Activated CD8-positive, alpha-beta T cell treated with anti-CD3 and anti-CD28 coated beads, Interleukin-2, amount 10 ng/mL, durations not matched to agents 7 days and 5 days (primary cell): ENCODE data around the gene PRPF4. TPM values are rescaled to one million over a fixed set of nuclear protein-coding genes. Genes with fewer than 3 reads are reported as not detected.

Experiments used
- ATAC-seq: fragments of 150-1000 bp; cut with Tn5 transposase; one replicate; pipeline ENCODE4 v1.10.0; 2021; ENCODE audit warnings: moderate library complexity
- CTCF ChIA-PET: fragments of 350-600 bp; sonication (Branson Sonifier 250); formaldehyde crosslinking; loops from one replicate; lab custom pipeline; 2021; ENCODE audit warnings: antibody characterized with exemption; lab: Charles Lee
- POLR2A ChIA-PET: fragments of 350-600 bp; sonication (Branson Sonifier 250); formaldehyde crosslinking; loops from one replicate; lab custom pipeline; 2021; ENCODE audit warnings: antibody characterized with exemption; lab: Charles Lee
- DNase-seq: peaks from one replicate; pipeline ENCODE4 v3.0.0-alpha.2; 2020
- H3K27ac Mint-ChIP-seq: one replicate; pipeline ENCODE4 v1.8.0; 2021; ENCODE audit warnings: mild to moderate bottlenecking, mixed read lengths
- H3K27me3 Mint-ChIP-seq: one replicate; pipeline ENCODE4 v1.8.0; 2021; ENCODE audit warnings: low read depth, mixed read lengths
- H3K36me3 Mint-ChIP-seq: one replicate; pipeline ENCODE4 v1.8.0; 2021; ENCODE audit warnings: low read depth, mixed read lengths
- H3K4me1 Mint-ChIP-seq: one replicate; pipeline ENCODE4 v1.8.0; 2021; ENCODE audit warnings: low read depth, mixed read lengths
- H3K4me3 Mint-ChIP-seq: one replicate; pipeline ENCODE4 v1.8.0; 2021; ENCODE audit warnings: mild to moderate bottlenecking, mixed read lengths
- H3K9me3 Mint-ChIP-seq: one replicate; pipeline ENCODE4 v1.8.0; 2022; ENCODE audit warnings: mixed read lengths; ENCODE audit not compliant: insufficient read depth
- total RNA-seq, 2 experiments: library from RNA; stranded (reverse); gene quantifications; one replicate each; pipeline ENCODE4 v1.2.3, GENCODE V29; 2021

The PRPF4 gene
- total RNA-seq, 2 experiments from 2014 or later = 33.3 to 37.3 TPM

DNA sequence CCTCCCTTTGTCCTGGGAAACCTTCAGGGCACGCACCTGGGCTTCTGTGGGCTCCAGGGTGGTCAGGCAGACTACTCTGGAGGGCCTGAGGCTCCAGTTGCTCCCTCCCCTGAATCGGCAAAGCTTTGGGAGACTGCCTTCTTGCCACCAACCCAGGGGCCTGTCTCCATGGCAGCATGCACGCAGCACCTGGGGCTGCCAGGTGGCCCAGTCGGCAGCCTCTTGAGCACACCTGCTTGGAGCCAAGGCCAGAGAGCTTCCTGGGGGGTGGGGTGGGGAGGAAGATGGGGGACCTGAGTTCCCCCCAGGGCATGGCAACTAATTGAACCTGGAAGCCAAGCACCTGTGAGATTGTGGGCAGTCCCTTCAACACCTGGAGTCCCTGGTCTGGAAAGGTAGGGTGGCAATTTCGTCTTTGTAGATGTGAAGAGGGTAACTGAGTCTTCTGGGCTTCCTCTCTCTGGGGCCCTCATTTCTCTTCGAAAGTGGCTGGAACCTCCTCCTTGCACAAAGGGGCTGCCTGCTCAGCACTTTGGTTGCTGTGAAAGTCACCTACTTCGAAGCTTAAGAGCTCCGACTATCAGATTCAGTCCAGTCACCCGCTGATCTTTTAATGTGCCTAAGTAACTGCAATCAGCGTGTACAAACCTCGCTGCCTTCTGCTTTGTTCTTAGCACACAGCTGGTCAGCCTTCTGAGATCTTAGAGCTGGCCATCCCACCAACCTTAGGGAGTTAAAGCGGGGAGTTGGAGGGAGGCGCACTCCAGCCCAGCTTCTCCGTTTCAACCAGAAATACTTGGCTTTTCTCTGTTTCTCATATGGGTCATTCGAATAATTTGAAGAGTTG is 23.7 kb downstream of the PRPF4 start:
- Mint-ChIP-seq H3K9me3 (no peaks in the 10 kb centered on the region), H3K27me3 (peaks cover 13% of the 10 kb centered on the region), H3K27ac (no peak overlapping the region), H3K4me3 (no peak overlapping the region), H3K4me1 (peaks cover 3% of the 10 kb centered on the region), H3K36me3 (no peaks in the 10 kb centered on the region)
- no peak for ATAC-seq
- ChIA-PET POLR2A (interaction anchor here (0.6 kb wide), 1 partner anchor 1746 kb away, joined by 3 read pairs; no protein-coding TSS in a partner anchor), CTCF (interaction anchor here (1.0 to 1.1 kb wide), 2 partner anchors 102 to 147 kb away, joined by 4 to 5 read pairs; partner anchors contain the start of gene ALAD)
- no peak for DNase-seq

DNA sequence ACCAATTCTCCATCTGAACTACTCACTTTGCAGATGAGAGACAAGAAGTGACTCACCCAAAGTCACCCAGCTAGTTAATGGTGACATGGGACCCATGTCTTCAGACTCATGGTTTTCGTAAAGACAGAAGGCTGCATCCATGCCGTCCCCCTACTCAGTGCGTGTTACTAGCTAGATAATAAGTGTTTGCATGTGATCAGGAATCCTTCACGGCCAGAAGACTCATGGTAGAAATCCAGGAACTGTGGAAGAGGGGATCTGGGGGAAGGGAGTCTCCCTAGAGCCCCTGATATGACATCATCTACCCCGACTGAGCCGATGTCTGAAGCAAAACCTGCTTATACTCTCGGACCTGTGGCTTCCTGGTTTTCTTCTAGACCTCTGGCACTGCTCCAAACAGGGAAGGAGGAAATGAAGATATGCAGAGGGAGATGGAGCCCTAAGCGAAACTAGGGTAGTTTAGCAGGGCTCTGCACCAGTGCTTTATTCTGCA is 24.4 kb downstream of the PRPF4 start:
- CTCF ChIA-PET = interaction anchor here (1.0 to 1.1 kb wide), 2 partner anchors 101 to 147 kb away, joined by 4 to 5 read pairs; partner anchors contain the start of gene ALAD
- Mint-ChIP-seq H3K27ac (no peak overlapping the region), H3K27me3 (peaks cover 13% of the 10 kb centered on the region), H3K36me3 (no peaks in the 10 kb centered on the region), H3K4me1 (peaks cover 3% of the 10 kb centered on the region), H3K4me3 (no peak overlapping the region), H3K9me3 (no peaks in the 10 kb centered on the region)
- POLR2A ChIA-PET = no interaction called here
- no peak for DNase-seq
- ATAC-seq = no peak

DNA sequence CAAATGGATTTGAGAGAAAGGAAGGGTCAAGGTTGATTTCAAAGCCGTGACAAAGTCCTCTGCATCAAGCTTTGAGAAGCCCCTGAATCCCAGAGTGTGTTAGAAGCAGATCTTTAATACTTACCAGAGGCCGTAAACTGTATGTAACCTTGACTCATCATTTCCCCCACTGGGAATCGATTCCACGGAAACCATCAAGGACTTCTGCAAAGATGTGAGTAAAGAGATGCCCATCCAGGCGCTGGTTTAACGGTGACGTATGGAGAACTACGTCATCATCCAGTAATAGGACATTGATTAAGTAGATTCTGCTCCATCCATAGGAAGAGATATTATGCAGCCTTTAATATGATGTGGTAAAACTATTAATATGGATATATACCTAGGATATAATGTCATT is 26.1 kb downstream of the PRPF4 start:
- ChIA-PET CTCF (interaction anchor here (0.7 to 0.9 kb wide), 2 partner anchors 10 to 357 kb away, joined by 3 read pairs; no protein-coding TSS in a partner anchor), POLR2A (no interaction called here)
- Mint-ChIP-seq H3K4me3 (no peak overlapping the region), H3K27me3 (peaks cover 13% of the 10 kb centered on the region), H3K36me3 (no peaks in the 10 kb centered on the region), H3K27ac (no peak overlapping the region), H3K9me3 (no peaks in the 10 kb centered on the region), H3K4me1 (peaks cover 3% of the 10 kb centered on the region)
- ATAC-seq (no peak), DNase-seq (no peak)

DNA sequence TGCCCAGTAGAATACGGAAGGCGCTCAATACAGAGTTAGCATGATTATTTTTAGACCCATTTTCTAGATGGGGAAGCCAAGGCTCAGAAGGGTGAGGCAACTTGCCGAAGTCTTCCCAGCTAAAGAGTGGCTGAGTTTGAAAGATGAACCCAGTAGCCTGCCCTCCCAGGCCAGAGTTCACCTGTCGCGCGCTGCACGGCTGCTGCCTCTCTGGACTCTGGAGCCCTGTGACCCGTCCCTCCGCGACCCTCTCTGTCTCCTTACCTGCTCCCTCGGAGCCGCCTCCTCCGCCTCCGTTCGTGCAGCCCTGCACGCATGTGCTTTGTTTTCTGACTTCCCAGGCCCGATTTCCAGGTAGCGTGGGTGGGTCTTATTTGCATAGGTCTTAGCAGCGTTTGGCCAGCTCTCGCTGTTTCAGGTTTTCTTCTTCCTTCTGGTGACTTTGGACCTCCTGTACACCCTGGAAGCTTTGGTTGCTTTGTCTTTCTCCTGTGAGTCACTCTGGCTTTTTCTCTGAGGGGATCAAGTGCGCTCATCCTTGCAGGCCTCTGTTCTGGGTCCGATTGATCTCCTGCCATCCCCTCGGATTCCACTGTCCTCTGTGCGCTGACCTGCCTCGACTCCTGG is 27.4 kb downstream of the PRPF4 start, which contains the start of gene RNF183:
RNF183 (minus strand) TSS at position 585 of the 627 bp plus-strand sequence. CDS start 5,192 bp downstream, outside the sequence.
- Mint-ChIP-seq H3K4me3 (no peak within 1 kb of the TSS), H3K9me3 (no peaks in the 10 kb centered on the region), H3K4me1 (peaks cover 3% of the 10 kb centered on the region), H3K27me3 (peaks cover 11% of the 10 kb centered on the region), H3K27ac (no peak within 1 kb of the TSS), H3K36me3 (no peaks in the 10 kb centered on the region)
- ChIA-PET POLR2A (no interaction called here), CTCF (no interaction called here)
- DNase-seq (no peak), ATAC-seq (no peak)

DNA sequence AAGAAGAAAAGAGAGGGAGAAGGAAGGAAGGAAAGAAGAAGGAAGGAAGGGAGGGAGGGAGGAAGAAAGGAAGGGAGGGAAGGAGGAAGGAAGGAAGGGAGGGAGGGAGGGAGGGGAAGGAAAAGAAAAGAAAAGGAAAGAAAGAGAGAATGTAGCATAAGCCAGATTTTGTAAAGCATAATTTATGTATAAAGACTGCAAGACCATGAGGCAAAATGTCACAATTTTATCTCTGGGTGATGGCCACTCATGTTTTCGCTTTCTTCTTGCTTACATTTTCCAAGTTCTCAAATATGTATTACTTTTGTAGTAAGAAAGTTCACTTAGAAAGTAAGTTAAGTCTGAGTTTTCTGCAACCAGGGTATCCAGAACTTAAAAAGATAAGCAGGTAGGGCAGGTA is 31.1 kb downstream of the PRPF4 start:
- Mint-ChIP-seq H3K36me3 (no peaks in the 10 kb centered on the region), H3K9me3 (no peaks in the 10 kb centered on the region), H3K4me3 (no peak overlapping the region), H3K27me3 (no peaks in the 10 kb centered on the region), H3K4me1 (no peaks in the 10 kb centered on the region), H3K27ac (no peak overlapping the region)
- ATAC-seq (no peak), DNase-seq (no peak)
- CTCF ChIA-PET = no interaction called here
- POLR2A ChIA-PET = no interaction called here

DNA sequence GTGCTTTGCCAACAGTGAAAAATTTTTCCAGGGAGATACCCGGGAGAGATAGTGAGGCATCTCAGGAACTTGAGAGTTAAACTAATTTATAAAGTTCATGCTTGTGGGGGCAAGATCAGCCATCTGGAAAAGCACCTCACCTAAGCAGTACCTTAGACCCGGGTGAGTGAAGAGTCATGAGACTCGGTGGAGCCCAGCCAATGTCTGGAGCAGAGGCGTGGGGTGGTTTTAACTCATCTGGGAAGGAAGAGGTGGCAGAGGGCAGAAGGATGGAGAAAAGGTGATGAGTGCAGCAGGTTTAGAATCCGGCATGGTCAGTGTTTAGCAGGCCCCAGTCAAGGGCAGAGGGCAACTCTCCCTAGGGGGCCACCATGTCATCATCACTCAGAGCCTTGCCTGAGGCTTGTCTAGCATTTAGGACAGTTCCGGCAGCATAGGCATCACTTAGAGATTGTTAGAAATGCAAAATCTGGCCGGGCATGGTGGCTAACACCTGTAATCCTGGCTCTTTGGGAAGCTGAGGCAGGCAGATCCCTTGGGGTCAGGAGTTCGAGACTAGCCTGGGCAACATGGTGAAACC is 32.0 kb downstream of the PRPF4 start:
- Mint-ChIP-seq H3K9me3 (no peaks in the 10 kb centered on the region), H3K27ac (no peak overlapping the region), H3K36me3 (no peaks in the 10 kb centered on the region), H3K27me3 (no peaks in the 10 kb centered on the region), H3K4me3 (no peak overlapping the region), H3K4me1 (no peaks in the 10 kb centered on the region)
- ChIA-PET POLR2A (no interaction called here), CTCF (no interaction called here)
- ATAC-seq = no peak
- no peak for DNase-seq

DNA sequence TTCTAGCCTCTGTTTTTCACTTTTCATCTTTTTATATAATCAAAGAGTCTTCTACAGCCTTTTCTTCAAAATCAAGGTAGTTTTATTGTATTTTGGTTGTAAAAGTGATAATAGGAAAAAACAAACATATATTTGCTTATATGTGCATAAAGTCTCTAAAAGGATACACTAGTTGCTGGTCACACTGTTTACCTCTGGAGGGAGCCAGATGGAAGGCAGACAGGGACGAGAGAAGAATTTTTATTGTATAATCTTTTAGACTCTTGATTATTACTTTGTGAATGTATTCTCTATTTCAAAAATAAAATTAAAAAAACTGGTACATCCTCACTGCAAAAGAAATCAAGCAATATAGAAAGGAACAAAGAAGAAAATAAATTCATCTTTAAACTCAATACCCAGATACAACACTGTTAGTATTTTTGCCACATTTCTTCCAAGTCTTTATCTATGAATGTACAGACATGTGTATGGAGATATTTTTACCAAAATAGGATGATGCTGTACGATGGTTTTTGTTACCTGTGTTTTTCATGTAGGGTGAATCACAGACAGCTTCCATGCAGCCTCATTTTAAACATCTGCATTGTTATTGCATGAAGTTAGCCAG is 33.9 kb downstream of the PRPF4 start:
- peak; percentile 53 for ATAC-seq
- Mint-ChIP-seq H3K4me3 (no peak overlapping the region), H3K27me3 (no peaks in the 10 kb centered on the region), H3K4me1 (no peaks in the 10 kb centered on the region), H3K36me3 (no peaks in the 10 kb centered on the region), H3K9me3 (no peaks in the 10 kb centered on the region), H3K27ac (no peak overlapping the region)
- ChIA-PET CTCF (interaction anchor here (0.7 to 4.6 kb wide), 4 partner anchors 14 to 347 kb away, joined by 3 to 24 read pairs (median 4); partner anchors contain the start of gene ALAD), POLR2A (no interaction called here)
- peak; percentile 46 for DNase-seq

DNA sequence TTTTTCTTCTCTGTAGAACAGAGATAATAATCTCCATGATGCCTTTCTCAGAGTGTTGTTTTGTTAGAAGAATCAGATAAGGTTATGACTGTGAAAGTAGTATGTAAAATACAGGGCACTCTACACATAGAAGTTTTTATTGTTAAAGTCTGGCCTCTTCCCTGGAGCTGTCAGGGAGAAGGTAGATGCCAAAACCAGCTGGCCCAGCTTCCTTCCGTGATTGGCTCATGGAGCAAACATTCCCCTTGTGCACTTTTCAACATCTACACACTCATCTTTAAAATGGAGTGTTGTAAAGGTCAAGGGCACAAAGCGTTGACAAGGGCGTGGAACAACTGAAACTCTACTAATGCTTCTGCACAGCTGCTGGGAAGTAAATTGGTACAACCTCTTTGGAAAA is 35.1 kb downstream of the PRPF4 start:
- POLR2A ChIA-PET = no interaction called here
- peaks cover 2% of the 10 kb centered on the region for H3K27me3 Mint-ChIP-seq
- H3K9me3 Mint-ChIP-seq = no peaks in the 10 kb centered on the region
- CTCF ChIA-PET = interaction anchor here (1.3 to 4.6 kb wide), 3 partner anchors 97 to 346 kb away, joined by 3 to 24 read pairs (median 6); no protein-coding TSS in a partner anchor
- ATAC-seq (no peak), DNase-seq (no peak)
- no peaks in the 10 kb centered on the region for H3K36me3 Mint-ChIP-seq
- H3K4me3 Mint-ChIP-seq = no peak overlapping the region
- H3K27ac Mint-ChIP-seq = no peak overlapping the region
- H3K4me1 Mint-ChIP-seq = no peaks in the 10 kb centered on the region

DNA sequence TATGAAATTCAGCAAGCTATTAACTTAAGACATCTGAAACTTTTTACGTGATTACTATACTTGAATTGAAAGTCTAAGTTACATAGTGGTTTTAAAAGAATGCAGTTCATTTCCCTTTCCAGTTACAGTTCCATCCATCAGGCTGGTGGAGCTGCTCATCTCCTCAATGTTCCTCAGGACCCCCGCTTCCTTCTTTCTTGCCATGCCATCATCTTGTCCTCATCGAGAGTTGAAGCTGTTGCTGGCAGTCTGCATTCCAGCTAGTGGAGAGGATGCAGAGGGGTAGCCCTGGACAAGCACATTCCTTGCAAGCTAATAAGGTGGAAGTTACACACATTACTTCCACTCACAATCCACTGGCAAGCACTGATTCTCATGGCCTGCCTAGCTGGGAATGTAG is 36.5 kb downstream of the PRPF4 start:
- ChIA-PET POLR2A (no interaction called here), CTCF (interaction anchor here (0.7 to 4.6 kb wide), 6 partner anchors 11 to 344 kb away, joined by 3 to 24 read pairs (median 3); no protein-coding TSS in a partner anchor)
- Mint-ChIP-seq H3K4me1 (no peaks in the 10 kb centered on the region), H3K36me3 (no peaks in the 10 kb centered on the region), H3K27ac (no peak overlapping the region), H3K27me3 (peaks cover 5% of the 10 kb centered on the region), H3K4me3 (no peak overlapping the region), H3K9me3 (no peaks in the 10 kb centered on the region)
- ATAC-seq (no peak), DNase-seq (no peak)

DNA sequence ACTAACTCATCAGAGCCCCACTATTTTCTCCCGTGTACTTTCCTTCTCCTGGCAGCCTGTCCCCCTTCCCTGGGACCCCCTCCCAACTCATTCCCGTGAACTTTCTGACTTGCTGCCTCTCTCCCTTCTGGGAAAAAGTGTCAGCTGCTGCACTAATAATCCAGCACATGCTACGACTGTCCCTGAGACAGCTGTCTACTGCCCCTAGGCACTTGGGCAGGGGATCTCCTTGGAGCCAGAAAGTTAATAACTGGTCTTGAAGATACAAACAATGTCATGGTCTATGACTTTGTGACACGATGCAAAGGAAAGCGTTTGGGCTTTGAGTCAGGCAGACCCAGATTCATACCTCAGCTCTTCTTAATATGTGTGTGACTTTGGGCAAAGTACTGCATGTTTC is 37.8 kb downstream of the PRPF4 start:
- Mint-ChIP-seq H3K4me3 (no peak overlapping the region), H3K27ac (no peak overlapping the region), H3K9me3 (no peaks in the 10 kb centered on the region), H3K4me1 (no peaks in the 10 kb centered on the region), H3K36me3 (no peaks in the 10 kb centered on the region), H3K27me3 (peaks cover 9% of the 10 kb centered on the region)
- DNase-seq (no peak), ATAC-seq (no peak)
- ChIA-PET POLR2A (interaction anchor here (0.6 kb wide), 1 partner anchor 37 kb away, joined by 3 read pairs; no protein-coding TSS in a partner anchor), CTCF (interaction anchor here (4.6 kb wide), 1 partner anchor 343 kb away, joined by 24 read pairs; no protein-coding TSS in a partner anchor)

DNA sequence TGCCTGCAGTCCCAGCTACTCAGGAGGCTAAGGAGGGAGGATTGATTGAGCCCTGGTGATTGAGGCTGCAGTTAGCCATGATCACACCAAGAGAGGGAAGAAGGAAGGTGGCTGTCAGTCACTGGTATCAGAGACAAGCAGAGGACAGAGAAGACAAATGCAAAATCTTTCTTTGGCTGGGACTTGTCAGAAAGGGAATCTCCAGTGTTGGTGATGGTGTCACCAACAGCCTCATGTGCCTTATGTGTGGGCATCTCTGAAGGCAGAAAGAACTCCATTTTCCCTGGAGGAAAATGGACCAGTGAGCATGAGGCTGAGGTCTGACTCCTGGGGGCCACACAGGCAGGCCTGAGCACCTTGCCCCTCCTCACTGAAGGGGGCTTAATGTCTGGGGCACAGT is 39.8 kb downstream of the PRPF4 start:
- Mint-ChIP-seq H3K27me3 (peaks cover 9% of the 10 kb centered on the region), H3K27ac (no peak overlapping the region), H3K36me3 (no peaks in the 10 kb centered on the region), H3K4me3 (no peak overlapping the region), H3K4me1 (no peaks in the 10 kb centered on the region), H3K9me3 (no peaks in the 10 kb centered on the region)
- ATAC-seq (no peak), DNase-seq (no peak)
- ChIA-PET POLR2A (no interaction called here), CTCF (interaction anchor here (1.5 kb wide), 1 partner anchor 95 kb away, joined by 3 read pairs; the partner anchor contains the start of genes C9orf43 and POLE3)
